NCI-H1694 treated with DMSO at 0.1 percent for 48 hours (cell line): ENCODE data around the gene WDR83.
"Not testable (repeated sequence)": the region's sequence is repeated elsewhere in the genome, so short reads cannot be mapped to it uniquely, and the experiment has no call there.

Experiments
- DNase-seq: peaks from one replicate; lab custom pipeline; 2025; lab: John Stamatoyannopoulos, UW

WDR83 gene

DNA sequence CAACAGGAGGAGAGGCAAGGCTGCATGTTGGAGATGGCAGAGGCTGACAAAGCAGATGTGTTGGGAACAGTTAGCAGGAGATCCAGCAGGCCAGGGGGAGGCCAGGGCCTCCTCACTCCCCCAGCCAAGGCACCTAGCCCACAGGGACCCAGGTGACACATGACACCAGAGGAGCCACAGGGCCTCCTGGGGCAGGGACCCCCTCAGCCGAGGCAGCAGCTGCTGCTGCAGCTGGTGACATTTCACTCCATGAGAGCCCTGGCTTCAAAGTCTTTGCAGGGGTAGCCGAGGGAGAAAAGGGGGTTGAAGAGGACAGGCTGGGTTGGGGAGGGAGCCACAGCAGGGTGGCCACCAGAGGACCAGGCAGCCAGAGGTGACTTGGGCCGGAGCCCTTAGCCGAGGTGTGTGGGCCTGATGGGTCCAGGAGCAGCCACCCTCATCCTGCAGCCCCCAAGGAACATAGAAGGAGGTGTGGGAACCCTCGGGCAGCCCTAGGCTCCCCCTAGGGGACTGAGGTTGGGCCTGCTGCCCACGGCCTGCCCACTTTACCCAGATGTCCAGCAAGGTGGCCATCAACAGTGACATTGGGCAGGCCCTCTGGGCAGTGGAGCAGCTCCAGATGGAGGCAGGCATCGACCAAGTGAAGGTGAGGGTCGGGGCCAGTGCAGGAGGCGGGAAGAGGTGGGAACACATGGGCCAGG is 21.0 kb downstream of the WDR83 start, which contains the start of gene GNG14:
Gene GNG14 (plus strand): TSS at position 503 of the 701 bp plus-strand sequence. CDS start 51 bp downstream, at position 554.
- DNase-seq = no peak

DNA sequence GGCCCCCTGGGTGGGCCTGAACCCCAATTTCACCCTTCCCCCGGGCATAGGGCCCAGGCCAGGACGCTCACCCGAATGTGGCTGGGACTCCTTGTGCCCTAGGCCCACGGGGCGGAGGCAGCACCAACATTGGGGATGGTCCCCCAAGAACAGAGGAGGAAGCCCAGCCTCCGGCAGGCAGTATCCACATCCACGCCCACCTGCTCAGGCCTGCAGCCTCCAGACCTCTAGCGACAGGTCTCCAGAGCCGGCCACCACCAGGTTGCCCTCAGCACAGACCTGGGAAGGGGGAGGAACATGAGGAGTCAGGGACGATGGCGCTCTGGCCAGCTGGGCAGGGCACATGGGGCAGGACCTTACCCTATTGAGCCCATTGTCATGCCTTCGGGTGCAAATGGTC is 22.4 kb downstream of the WDR83 start:
- DNase-seq = no peak

DNA sequence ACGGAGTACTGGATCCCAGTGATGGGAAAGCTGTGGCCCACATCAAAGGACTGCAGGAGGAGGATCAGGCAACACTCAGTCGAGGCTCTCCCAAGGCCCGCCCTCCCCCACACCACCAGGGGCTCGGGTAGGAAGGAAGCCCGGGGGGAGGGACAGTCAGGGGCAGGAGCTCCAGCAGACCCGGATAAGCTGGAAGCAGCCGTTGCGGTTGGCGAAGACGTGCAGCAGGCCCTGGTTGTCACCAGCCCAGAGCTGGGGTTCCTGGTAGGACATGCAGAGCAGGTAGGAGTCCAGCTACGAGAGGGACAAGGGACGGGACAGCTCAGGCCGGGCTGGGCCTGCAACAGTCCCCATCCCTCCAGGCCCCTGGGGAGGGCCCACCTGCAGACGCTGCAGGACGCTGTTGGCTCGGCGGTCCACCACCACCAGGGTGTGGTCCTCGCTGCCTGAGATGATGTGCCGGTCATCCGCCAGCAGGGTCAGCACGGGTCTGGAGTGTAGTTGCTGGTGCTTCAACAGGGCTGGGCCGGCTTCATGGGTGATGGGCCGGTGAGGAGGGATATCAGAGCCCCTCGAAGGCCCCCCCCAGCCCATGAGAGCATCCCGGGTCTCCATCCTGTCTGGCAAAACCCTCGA is 23.1 kb downstream of the WDR83 start:
- DNase-seq = no peak

DNA sequence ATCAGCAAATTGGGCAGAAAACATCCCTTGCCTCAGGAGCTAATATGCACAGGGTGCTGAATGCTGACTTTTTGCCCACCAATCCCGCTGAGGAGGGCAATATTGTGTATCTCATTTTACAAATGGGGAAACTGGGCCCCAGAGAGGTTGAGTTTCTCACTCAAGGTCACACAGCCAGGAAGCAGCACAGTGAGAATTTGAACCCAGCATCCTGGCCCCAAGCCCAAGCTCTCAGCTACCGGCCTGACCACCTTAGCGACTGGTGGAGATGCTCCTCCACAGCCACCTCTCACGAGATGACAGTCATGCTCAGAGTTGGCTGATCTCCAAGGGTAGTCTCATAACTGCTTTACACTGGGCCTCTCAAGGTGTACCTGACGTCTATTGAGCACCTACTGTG is 26.4 kb downstream of the WDR83 start:
- DNase-seq = no peak

DNA sequence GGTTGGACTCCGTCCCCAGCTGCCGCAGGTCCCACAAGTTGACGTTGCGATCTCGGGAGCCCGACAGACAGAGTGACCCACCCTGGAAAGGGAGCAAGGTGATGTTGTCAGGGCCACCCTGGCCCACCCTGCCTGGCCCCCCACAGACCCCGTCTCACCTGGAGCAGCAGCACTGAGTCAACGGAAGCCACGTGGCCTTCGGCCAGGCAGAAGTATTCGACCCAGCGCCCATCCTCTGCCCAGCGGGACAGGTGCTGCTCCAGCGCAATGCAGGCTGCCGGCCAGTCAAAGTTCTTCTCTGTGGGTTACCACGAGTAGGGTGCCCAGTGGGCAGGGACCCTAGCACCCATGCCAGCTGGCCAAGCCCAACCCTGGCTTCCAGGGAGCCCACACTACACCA is 28.0 kb downstream of the WDR83 start:
- no peak for DNase-seq

DNA sequence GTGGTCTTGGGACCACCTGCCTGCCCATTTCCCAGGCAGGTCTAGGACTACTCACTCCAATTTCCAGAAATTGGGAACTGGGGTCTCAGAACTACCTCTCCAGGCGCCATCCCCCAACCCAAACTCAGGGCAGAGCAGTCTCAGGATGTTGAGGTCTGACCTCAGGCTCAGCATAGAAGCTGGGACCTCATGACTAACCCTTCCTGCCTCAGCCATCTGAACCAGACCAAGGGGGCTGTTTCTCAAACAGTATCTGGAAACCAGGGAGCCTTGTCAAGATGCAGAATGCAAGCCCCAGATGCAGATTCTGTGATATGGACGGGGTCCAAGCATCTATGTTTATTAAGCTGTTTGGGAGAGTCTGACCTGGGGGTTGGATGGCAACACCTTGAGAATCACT is 28.5 kb downstream of the WDR83 start:
- no peak for DNase-seq

DNA sequence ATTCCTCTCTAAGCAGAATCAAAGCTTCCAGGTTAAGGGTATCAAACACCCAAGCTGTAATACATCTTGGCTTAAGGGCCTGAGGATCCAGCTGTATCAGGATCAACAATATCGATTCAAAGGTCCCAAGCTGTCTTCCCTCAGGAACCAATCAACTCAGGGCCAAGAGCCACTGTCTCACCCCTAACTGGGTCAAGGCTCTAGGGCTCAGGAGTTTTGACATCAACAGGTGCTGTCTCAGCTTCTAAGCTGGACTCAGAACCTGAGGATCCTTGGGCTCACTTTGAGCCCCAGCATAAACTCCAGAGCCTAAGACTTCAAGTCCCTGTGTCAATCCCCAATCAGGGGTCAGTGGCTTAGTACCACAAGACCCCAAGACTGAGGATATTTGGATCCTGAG is 28.9 kb downstream of the WDR83 start:
- no peak for DNase-seq

DNA sequence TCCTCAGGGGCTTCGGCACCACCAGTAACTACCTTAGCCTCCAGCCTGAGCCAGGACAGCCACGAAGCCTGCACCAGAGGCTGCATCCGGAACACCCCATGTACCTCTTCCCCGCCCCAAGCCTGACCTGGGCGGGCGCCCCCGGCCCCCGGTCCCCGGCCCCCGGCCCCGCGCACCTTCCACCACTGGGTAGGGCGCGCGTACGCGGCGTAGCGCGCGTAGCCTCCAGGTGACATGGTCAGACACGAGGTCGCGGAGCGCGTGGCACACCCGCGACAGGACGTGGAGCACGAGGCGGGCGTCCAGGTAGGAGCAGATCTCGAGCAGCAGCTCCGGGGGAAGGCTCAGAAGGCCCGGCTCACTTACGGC is 29.4 kb downstream of the WDR83 start:
- no peak for DNase-seq

DNA sequence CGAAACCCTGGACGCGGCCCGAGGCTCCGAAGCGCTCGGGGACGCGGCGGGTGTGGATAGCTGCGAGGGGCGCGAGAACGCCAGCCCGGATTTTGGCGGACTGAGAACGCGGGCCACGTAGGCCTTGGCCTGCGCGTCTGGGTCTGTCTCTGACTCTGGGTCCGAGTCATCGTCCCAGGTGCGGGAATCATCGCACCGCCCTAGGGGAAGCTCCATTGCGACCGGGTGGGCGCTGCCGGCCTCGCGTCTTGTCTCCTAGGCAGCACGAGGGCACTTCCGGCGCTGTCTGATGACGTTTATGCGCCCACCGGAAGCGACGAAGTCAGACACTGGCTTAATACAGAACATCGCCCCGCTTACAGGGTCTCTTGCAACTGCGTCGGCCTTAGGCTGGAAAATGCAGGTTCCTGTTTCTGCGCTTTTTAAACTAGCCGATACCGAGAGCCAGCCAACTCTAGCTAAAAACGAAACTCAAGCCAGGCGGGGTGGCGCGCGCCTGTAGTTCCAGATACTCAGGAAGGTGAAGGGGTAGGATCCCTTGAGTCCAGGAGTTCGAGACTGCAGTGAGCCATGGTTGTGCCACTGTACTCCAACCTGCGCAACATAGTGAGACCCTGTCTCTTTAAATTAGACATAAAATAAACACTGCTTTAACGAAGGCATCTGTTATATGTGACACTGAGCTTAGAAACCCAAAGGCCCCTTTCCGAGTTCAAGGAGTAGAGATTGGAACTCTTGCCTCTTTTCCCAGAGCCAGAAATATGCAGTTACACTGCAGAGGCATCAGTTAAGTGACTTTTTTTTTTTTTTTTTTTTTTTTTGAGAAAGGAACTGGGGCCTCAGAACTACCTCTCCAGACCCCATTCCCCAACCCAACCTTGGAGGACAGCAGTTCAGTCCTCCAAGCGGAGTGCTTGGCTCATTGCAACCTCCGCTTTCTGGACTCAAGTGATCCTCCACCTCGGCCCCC is 30.0 kb downstream of the WDR83 start, which contains the start of gene FBXW9:
Gene FBXW9 (minus strand): TSS at position 266 of the 970 bp plus-strand sequence. CDS start 50 bp downstream, at position 216.
- DNase-seq = peak; percentile 85

DNA sequence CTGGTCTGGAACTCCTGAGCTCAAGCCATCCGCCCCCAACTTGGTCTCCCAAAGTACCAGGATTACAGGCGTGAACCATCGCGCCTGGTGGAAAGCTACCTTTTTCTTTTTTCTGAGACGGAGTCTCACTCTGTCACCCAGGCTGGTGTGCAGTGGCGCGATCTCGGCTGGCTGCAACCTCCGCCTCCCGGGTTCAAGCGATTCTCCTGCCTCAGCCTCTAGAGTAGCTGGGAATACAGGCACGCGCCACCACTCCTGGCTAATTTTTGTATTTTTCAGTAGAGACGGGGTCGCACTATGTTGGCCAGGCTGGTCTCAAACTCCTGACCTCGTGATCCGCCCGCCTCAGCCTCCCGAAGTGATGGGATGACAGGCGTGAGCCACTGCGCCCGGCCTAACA is 30.8 kb downstream of the WDR83 start:
- not testable (repeated sequence) for DNase-seq

DNA sequence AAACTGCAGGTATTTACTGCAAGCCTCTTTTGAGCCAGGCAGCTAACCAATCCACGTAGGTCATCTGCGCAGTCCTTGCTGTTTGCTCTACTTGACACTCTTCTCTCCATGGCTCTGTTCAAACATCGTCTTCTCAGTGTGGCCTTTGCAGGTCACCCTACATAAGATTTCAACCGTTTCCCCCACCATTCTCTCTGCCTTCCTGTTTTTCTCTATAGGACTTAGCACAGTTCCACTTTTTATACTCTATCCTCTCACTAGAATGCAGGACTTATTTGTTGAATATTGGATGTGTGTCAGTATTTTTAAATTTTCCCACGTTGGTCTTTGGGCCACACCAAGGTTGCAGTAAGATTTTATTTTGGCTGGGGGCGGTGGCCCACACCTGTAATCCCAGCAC is 31.5 kb downstream of the WDR83 start:
- no peak for DNase-seq

DNA sequence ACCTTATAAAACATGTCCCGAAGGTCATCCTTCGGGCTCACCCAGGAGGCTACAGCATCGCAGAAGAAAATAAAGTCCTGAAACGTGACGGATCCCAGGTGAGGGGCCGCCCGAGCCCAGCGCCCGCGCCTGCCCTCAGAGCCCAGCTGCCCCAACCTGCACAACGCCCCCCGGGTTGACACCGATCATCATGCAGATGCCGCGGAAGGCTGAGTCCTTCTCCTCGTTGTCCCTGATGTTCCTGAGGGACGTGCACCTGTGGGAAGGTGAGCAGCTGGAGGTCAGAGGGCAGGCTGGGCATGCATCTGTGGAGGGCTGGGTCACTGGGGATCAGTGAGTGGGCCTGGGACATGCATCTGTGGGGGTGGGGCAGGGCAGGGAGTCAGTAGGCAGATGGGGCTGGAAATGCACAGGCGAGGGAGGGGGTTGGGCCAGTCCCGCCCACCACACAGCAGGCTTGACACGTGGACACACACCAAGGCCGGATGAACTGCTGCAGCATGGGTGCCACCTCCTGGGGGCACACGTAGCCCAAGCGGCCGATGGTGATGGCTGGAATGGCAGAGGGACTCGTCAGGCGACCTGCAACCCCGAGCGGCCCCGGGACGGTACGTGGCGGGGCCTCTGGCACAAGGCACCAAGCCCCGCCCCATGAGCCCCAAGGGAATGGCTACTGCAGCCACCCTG is 35.1 kb downstream of the WDR83 start:
- DNase-seq = no peak

DNA sequence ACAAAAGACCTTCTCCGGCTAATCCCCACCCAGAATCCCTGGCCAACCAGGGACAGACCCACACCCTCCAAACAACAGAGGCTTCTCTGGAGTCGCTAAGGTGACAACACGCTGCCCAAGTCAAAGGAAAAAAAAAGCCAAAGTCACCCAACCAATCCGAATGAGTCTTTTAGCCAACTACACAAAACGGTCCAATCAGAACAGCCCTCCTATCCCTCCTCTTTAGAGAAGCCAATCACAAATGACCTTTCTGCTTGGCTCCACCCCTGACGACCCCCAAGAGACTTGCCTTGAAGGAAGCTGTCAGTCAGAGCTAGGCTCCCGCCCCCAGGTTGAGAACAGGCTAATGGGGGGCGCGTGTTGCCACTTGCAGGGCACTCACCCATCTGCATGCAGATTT is 36.4 kb downstream of the WDR83 start:
- peak; percentile 7 for DNase-seq

DNA sequence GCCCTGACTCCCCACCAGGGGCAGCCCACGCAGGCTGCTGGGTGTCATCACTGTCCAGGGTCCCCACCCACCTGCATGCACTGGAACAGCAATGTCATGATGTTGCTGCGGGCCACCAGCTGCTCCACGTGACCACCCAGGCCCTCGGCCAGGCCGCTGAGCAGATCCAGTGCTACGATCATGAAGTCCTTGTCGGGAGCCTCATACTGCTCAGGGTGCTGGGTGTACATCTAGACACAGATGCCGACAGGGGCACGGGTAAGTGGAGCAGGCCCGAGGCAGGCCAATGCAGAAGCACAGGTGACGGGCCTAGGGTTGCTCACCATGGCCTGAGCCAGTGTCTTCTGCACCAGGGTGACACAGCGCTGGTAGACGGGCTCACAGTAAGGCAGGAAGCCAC is 38.6 kb downstream of the WDR83 start:
- no peak for DNase-seq

DNA sequence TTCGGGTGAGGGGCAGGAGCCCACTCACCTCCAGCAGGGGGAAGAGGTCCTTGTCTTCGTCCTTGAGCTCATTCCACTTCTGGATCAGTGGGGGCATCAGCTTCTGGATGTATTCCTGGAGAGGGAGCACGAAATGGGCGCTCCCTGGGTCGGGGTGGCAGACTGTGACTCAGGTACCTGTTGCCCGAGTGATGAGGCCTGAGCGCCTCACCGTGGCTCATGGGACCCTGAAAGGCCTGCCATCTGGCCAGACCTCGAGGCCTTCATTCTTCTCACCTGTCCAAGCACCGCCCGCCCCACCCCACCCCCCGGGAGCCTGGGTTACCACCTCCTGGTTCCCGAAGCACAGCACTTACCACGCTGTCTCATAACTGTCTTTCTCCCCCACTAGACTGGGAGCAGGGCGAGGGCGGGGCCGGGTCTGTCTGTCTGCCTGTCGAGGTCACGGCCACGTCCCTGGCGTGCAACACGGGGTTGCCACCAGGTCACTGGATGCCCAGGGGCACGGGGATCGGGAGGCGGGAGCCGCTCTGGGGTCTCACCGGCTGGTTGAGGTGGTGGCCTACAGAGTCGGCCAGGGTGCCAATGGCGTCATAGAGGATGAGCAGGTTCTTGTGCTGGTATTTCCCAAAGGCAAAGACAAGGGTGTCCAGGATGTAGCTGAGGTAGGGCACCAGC is 39.2 kb downstream of the WDR83 start:
- no peak for DNase-seq

DNA sequence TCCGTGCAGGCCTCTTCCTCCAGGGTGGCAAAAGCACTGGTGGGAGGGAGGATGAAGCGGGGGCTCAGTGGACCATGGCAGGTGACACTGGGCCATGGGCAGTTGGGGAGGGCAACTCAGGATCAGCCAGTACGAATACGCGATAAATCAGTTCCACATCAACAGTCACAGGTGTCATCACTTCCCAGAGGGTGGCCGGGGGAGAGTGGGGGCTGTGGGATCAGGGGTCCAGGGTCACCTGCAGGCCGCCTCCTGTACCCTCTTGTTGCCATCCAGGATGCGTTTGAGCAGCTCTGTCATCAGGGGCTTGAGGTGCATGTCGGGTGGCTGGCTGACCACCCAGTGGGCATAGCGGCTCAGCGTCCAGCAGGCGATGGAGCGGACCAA is 39.7 kb downstream of the WDR83 start:
- no peak for DNase-seq

DNA sequence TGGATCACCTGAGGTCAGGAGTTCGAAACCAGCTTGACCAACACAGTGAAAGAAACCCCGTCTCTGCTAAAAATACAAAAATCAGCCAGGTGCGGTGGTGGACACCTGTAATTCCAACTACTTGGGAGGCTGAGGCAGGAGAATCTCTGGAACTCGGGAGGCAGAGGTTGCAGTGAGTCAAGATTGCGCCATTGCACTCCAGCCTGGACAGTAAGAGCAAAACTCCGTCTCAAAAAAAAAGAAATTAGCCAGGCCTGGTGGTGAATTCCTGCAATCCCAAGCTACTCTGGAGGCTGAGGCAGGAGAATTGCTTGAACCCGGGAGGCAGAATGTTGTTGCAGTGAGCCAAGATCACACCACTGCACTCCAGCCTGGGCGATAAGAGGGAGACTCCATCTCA is 42.0 kb downstream of the WDR83 start:
- DNase-seq = no peak

DNA sequence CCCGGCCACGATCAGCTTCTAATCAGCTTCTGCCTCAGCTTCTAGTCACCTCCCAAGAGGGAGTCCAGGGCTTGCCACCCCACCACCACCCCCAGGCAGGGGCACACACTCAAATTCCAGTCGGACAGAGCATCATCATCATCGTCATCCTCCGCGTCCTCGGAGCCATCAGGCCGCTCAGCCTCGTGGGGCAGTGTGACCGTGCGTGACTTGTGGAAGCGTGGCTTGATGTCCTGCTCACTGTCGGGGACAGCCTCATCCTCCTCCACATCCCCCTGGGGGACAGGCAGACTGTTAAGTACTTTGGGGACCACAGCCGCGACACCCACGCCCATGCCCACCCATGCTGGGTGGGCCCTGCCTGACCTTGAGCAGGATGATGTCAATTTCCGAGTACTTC is 44.6 kb downstream of the WDR83 start:
- DNase-seq = no peak

DNA sequence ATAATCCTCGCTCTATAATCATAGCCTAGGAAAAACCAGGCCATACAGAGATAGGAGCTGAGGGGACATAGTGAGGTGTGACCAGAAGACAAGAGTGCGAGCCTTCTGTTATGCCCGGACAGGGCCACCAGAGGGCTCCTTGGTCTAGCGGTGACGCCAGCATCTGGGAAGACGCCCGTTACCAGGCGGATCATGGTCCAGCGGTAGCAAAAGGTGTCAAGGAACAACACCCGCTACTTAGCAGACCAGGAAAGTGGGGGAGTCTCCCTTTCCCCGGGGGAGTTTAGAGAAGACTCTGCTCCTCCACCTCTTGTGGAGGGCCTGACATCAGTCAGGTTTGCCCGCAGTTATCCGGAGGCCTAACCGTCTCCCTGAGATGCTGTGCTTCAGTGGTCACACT is 45.5 kb downstream of the WDR83 start:
- not testable (repeated sequence) for DNase-seq

DNA sequence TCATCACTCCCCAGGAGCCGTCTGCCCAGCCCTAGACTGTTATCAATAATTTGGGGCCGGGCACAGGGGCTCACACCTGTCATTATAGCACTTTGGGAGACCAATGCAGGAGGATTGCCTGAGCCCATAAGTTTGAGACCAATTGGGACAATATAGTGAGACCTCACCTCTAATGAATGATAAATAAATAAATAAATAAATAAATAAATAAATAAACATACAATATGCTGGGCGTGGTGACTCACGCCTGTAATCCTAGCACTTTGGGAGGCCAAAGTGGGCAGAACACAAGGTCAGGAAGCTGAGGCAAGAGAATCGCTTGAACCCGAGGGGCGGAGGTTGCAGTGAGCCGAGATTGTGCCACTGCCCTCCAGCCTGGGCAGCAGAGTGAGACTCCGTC is 46.7 kb downstream of the WDR83 start:
- DNase-seq = not testable (repeated sequence)

DNA sequence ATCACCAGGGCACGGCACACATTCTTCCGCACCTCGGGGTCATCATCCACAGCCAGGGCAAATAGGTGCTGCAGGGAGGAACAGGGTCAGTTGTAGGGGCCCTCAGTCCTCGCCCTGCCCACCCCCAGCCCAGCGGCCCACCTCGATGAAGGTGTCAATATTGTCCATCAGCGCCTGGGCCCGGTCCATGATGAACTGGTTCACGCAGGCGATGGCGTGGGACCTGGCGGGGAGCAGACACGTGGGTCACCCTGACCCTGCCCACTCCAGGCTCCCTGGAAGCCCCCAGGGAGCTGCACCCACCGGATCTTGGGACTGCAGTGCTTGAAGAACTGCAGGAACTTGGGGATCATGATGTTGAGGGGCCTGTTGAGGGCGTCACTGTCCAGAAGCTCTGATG is 48.5 kb downstream of the WDR83 start:
- DNase-seq = no peak

DNA sequence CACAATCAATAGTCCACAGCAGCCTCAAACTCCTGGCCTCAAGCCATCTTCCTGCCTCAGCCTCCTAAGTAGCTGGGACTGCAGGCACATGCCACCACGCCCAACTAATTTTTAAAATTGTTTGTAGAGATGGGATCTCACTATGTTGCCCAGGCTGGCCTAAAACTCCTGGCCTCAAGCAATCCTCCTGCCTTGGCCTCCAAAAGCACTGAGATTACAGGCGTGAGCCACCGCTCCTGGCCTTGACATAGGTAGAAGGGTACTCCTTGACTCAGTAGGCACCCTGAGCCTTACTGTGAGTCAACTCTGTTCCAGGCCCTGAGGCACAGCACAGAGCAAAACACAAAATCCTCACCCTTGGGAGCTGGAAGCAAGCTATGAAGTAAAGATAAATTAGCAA is 49.3 kb downstream of the WDR83 start:
- no peak for DNase-seq
